GM18526 (cell line): Measurements from ENCODE around the gene PI3.

ENCODE experiments used
- POLR2A ChIP-seq: IDR thresholded peaks from 3 replicates; pipeline ENCODE4 v1.6.1; 2011; ENCODE audit not compliant: insufficient read length; ENCODE audit errors: extremely low read depth

PI3 gene

DNA sequence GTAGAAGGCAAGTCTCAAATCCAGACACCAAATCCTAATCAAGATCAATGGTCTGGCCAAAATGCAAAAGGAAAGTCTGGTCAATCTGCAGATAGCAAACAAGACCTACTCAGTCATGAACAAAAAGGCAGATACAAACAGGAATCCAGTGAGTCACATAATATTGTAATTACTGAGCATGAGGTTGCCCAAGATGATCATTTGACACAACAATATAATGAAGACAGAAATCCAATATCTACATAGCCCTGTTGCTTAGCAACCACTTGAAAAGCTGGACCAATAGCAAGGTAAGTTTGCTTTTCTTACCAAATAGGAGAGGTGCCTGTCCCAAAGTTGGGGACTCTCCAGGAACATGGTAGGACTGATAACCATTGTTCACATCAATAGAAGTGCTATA is 48.4 kb downstream of the PI3 start:
- no peak for TF ChIP-seq POLR2A
